Keratinocyte (primary cell): ENCODE measurements around the gene HOXA11. TPM values are rescaled to one million over a fixed set of nuclear protein-coding genes. Genes with fewer than 3 reads are reported as not detected.

Experiments
- DNase-seq: peaks from one replicate; pipeline ENCODE4 v3.0.0-alpha.2; 2011; ENCODE audit warnings: low read depth, missing footprints, low spot score
- FAIRE-seq: peaks from 2 replicates; lab custom pipeline; 2011; peaks lifted over from hg19 to GRCh38; lab: Jason Lieb, UNC
- H2AFZ ChIP-seq: 2 replicates; pipeline ENCODE4 v1.6.0; 2012; ENCODE audit warnings: low read length, control low read depth, inconsistent platforms; ENCODE audit not compliant: control insufficient read depth
- H3K27ac ChIP-seq: 2 replicates; pipeline ENCODE4 v1.5.1; 2011; ENCODE audit warnings: low read length; ENCODE audit not compliant: control insufficient read depth, insufficient read depth
- H3K27me3 ChIP-seq: 3 replicates; pipeline ENCODE4 v1.6.0; 2011; ENCODE audit warnings: low read length; ENCODE audit not compliant: control insufficient read depth, insufficient read depth; ENCODE audit errors: extremely low read depth
- H3K36me3 ChIP-seq, 2 experiments: 2 replicates in 1 of 2; 3 replicates in 1 of 2; pipeline ENCODE4 v1.5.1; 2011; ENCODE audit warnings: low read length in 2 of 2, mild to moderate bottlenecking in 1 of 2; ENCODE audit not compliant: control insufficient read depth in 2 of 2, insufficient read depth in 2 of 2; ENCODE audit errors: extremely low read depth in 1 of 2
- H3K4me1 ChIP-seq: 3 replicates; pipeline ENCODE4 v1.5.1; 2011; ENCODE audit warnings: low read length; ENCODE audit not compliant: control insufficient read depth, insufficient read depth; ENCODE audit errors: extremely low read depth
- H3K4me2 ChIP-seq: 3 replicates; pipeline ENCODE4 v1.6.0; 2011; ENCODE audit warnings: low read depth, low read length; ENCODE audit not compliant: control insufficient read depth, insufficient read depth; ENCODE audit errors: extremely low read depth
- H3K4me3 ChIP-seq, 3 experiments: fragments of 200-600 bp in 1 of 3; sonication (generic) in 1 of 3; 2 replicates in 2 of 3; 3 replicates in 1 of 3; pipeline ENCODE4 v1.5.1; 2011 to 2016; ENCODE audit warnings: low read length in 3 of 3, mild to moderate bottlenecking in 3 of 3, control low read depth in 2 of 3, inconsistent platforms in 1 of 3, low read depth in 1 of 3, mixed read lengths in 1 of 3, mixed run types in 1 of 3, moderate library complexity in 1 of 3; ENCODE audit not compliant: control insufficient read depth in 2 of 3, insufficient read depth in 2 of 3; ENCODE audit errors: extremely low read depth in 1 of 3
- H3K79me2 ChIP-seq: 2 replicates; pipeline ENCODE4 v1.6.0; 2012; ENCODE audit warnings: low read length; ENCODE audit not compliant: control insufficient read depth, insufficient read depth
- H3K9ac ChIP-seq: 3 replicates; pipeline ENCODE4 v1.6.0; 2011; ENCODE audit warnings: low read length; ENCODE audit not compliant: control insufficient read depth, insufficient read depth; ENCODE audit errors: extremely low read depth
- H3K9me1 ChIP-seq: 3 replicates; pipeline ENCODE4 v1.6.0; 2011; ENCODE audit warnings: low read length; ENCODE audit not compliant: control insufficient read depth, insufficient read depth; ENCODE audit errors: extremely low read depth
- H3K9me3 ChIP-seq: 2 replicates; pipeline ENCODE4 v1.5.1; 2012; ENCODE audit warnings: low read depth, low read length; ENCODE audit not compliant: control insufficient read depth
- H4K20me1 ChIP-seq: 3 replicates; pipeline ENCODE4 v1.6.0; 2011; ENCODE audit warnings: low read length; ENCODE audit not compliant: control insufficient read depth, insufficient read depth; ENCODE audit errors: extremely low read depth
- CTCF ChIP-seq, 3 experiments: IDR thresholded peaks in 1 of 3; conservative IDR thresholded peaks in 1 of 3; optimal IDR thresholded peaks in 1 of 3; 2 replicates in 2 of 3; 3 replicates in 1 of 3; pipeline versions ENCODE3 to v1.5.1; 2011; ENCODE audit warnings: low read length in 3 of 3, mild to moderate bottlenecking in 3 of 3, moderate library complexity in 2 of 3, control low read depth in 1 of 3, inconsistent platforms in 1 of 3; ENCODE audit not compliant: insufficient read depth in 2 of 3; ENCODE audit errors: extremely low read depth in 1 of 3
- EZH2 ChIP-seq: IDR thresholded peaks from one replicate; pipeline ENCODE4 v1.6.1; 2012; ENCODE audit warnings: inconsistent platforms, mild to moderate bottlenecking, low read length, moderate library complexity
- dilution Hi-C: fragments of 300-500 bp; cut with MboI; formaldehyde crosslinking; loops from one replicate; pipeline ENCODE4 v1.7.0; 2020; ENCODE audit warnings: low sequenced_read_pairs; ENCODE audit not compliant: extremely low pct_ligation_motif_present
- polyA plus RNA-seq, 5 experiments: library from polyadenylated mRNA; depleted of rRNA in 3 of 5; stranded (reverse) in 3 of 5; stranded (forward) in 1 of 5; unstranded in 1 of 5; fragments of >200 nt; gene quantifications; 1 replicate in 1 of 5; 2 replicates in 3 of 5; 3 replicates in 1 of 5; pipeline versions ENCODE4 v1.2.1 to v1.2.3, GENCODE V29; 2011 to 2012; ENCODE audit warnings: missing spikeins in 2 of 5, low read depth in 1 of 5, low replicate concordance in 1 of 5

HOXA11 gene
- polyA plus RNA-seq, 1 donor (not counting 4 experiments of a cell fraction or from before 2014, with no cell fraction given), result 0.07 TPM

GRCh38 chr7:27159266-27160144, 25.5 kb downstream of the HOXA11 start:
- H3K27me3 ChIP-seq, result no peaks in the 10 kb centered on the region
- no peaks in the 10 kb centered on the region for H3K9me3 ChIP-seq
- H3K4me2 ChIP-seq, result peak overlapping the region; percentile 98
- H3K9me1 ChIP-seq, result no peaks in the 10 kb centered on the region
- TF ChIP-seq CTCF (optimal IDR thresholded peaks at IDR 0.05 in 1 of 3, IDR thresholded peaks at IDR 0.05 in 1 of 3, conservative IDR thresholded peaks at IDR 0.05 in 1 of 3; ENCODE audit: extremely low read depth in 1 of 3, insufficient read depth in 2 of 3, low read length in 3 of 3) (no peak), EZH2 (no peak)
- no peaks in the 10 kb centered on the region for H4K20me1 ChIP-seq
- peak overlapping the region; percentile 90 for H3K9ac ChIP-seq
- no peak for DNase-seq
- FAIRE-seq, result peak; percentile 86
- peaks cover 4 to 10% of the 10 kb centered on the region in 2 experiments for H3K36me3 ChIP-seq
- H3K4me3 ChIP-seq, result peak overlapping the region; percentile 78 to 94 (median 80)
- peaks cover 53% of the 10 kb centered on the region for H3K4me1 ChIP-seq
- peak overlapping the region; percentile 87 for H3K27ac ChIP-seq
- dilution Hi-C loops, result no loop called here
- peaks cover 51% of the 10 kb centered on the region for H3K79me2 ChIP-seq
- peak overlapping the region; percentile 87 for H2AFZ ChIP-seq

- H3K9ac ChIP-seq, result peak overlapping the region; percentile 90
- H3K27me3 ChIP-seq, result no peaks in the 10 kb centered on the region
- dilution Hi-C loops, result no loop called here
- H3K27ac ChIP-seq, result peak overlapping the region; percentile 87
- H3K79me2 ChIP-seq, result peaks cover 48% of the 10 kb centered on the region
- H3K4me2 ChIP-seq, result peak overlapping the region; percentile 98
- H3K9me1 ChIP-seq, result no peaks in the 10 kb centered on the region
- DNase-seq (no peak), FAIRE-seq (no peak)
- peaks cover 62% of the 10 kb centered on the region for H3K4me1 ChIP-seq
- no peak for TF ChIP-seq EZH2
- no peak for TF ChIP-seq CTCF (optimal IDR thresholded peaks at IDR 0.05 in 1 of 3, IDR thresholded peaks at IDR 0.05 in 1 of 3, conservative IDR thresholded peaks at IDR 0.05 in 1 of 3; ENCODE audit: extremely low read depth in 1 of 3, insufficient read depth in 2 of 3, low read length in 3 of 3)
- H4K20me1 ChIP-seq, result no peaks in the 10 kb centered on the region
- H3K36me3 ChIP-seq, result peaks cover 1 to 4% of the 10 kb centered on the region in 2 experiments
- H3K9me3 ChIP-seq, result no peaks in the 10 kb centered on the region
- H3K4me3 ChIP-seq, result peak overlapping the region; percentile 55 to 94 (median 80)
- peak overlapping the region; percentile 87 for H2AFZ ChIP-seq
These were observed 26.4 kb downstream of the HOXA11 start for GRCh38 chr7:27158436-27159265.
